Panc1 (cell line): Measurements from ENCODE around the gene NHLRC1. TPM values are rescaled to one million over a fixed set of nuclear protein-coding genes. Genes with fewer than 3 reads are reported as not detected.

Source experiments
- ATAC-seq: fragments of 200-7000 bp; cut with Tn5 transposase; 2 replicates; pipeline ENCODE4 v1.9.1; 2020; ENCODE audit warnings: mild to moderate bottlenecking, moderate library complexity
- BruUV-seq: library from RNA; stranded (reverse); fragments of 400-500 nt; replicated peaks from 2 replicates; lab custom pipeline; 2021; lab: Mats Ljungman, UMichigan
- CTCF ChIA-PET: fragments of 300-600 bp; sonication (Branson Sonifier 250); formaldehyde crosslinking; loops from one replicate; lab custom pipeline; 2022; ENCODE audit warnings: antibody characterized with exemption; lab: Charles Lee
- POLR2A ChIA-PET: fragments of 300-600 bp; sonication (Branson Sonifier 250); formaldehyde crosslinking; loops from one replicate; lab custom pipeline; 2022; ENCODE audit warnings: antibody characterized with exemption; lab: Charles Lee
- DNase-seq: peaks from one replicate; pipeline ENCODE4 v3.0.0-alpha.2; 2010; ENCODE audit warnings: low read depth, low spot score
- H3K27ac ChIP-seq: 2 replicates; pipeline ENCODE4 v1.5.1; 2011; ENCODE audit warnings: mild to moderate bottlenecking, low read length, inconsistent platforms
- H3K27me3 ChIP-seq: fragments of 200-500 bp; sonication (Bioruptor generic); 2 replicates; pipeline ENCODE4 v1.6.0; 2014; ENCODE audit warnings: low read length, inconsistent platforms; ENCODE audit not compliant: control insufficient read depth, insufficient read depth
- H3K36me3 ChIP-seq: fragments of 200-500 bp; sonication (Bioruptor generic); 2 replicates; pipeline ENCODE4 v1.5.1; 2014; ENCODE audit warnings: inconsistent platforms, mild to moderate bottlenecking, low read length, moderate library complexity; ENCODE audit not compliant: control insufficient read depth, insufficient read depth
- H3K4me1 ChIP-seq: 2 replicates; pipeline ENCODE4 v1.5.1; 2011; ENCODE audit warnings: inconsistent platforms, mild to moderate bottlenecking, low read length, moderate library complexity; ENCODE audit not compliant: control insufficient read depth, insufficient read depth
- H3K4me3 ChIP-seq, 2 experiments: 2 replicates each; pipeline ENCODE4 v1.5.1; 2011 to 2012; ENCODE audit warnings: low read depth in 2 of 2, low read length in 2 of 2, mild to moderate bottlenecking in 2 of 2, inconsistent platforms in 1 of 2, moderate library complexity in 1 of 2
- H3K9me3 ChIP-seq: fragments of 200-500 bp; sonication (Bioruptor generic); 2 replicates; pipeline ENCODE4 v1.5.1; 2014; ENCODE audit warnings: low read depth, mild to moderate bottlenecking, inconsistent platforms, low read length, moderate library complexity; ENCODE audit not compliant: control insufficient read depth, insufficient read depth
- CTCF ChIP-seq: fragments of 450-650 bp; IDR thresholded peaks from 2 replicates; pipeline ENCODE4 v1.5.1; 2017; ENCODE audit warnings: mild to moderate bottlenecking
- POLR2AphosphoS5 ChIP-seq: IDR thresholded peaks from 2 replicates; pipeline ENCODE4 v1.6.1; 2012; ENCODE audit warnings: mild to moderate bottlenecking, low read depth, low read length, moderate library complexity
- REST ChIP-seq, 2 experiments: IDR thresholded peaks; 2 replicates each; pipeline ENCODE4 v1.6.1; 2011 to 2012; ENCODE audit warnings: low read depth in 2 of 2, control low read depth in 1 of 2, low read length in 1 of 2, mild to moderate bottlenecking in 1 of 2, moderate library complexity in 1 of 2; ENCODE audit not compliant: insufficient read depth in 1 of 2
- SIN3A ChIP-seq: IDR thresholded peaks from 2 replicates; pipeline ENCODE4 v1.6.1; 2012; ENCODE audit warnings: low read depth, mild to moderate bottlenecking, low read length, moderate library complexity, borderline replicate concordance; ENCODE audit not compliant: insufficient read depth
- TCF7L2 ChIP-seq: IDR thresholded peaks from 2 replicates; pipeline ENCODE4 v1.6.1; 2011; ENCODE audit warnings: mild to moderate bottlenecking, low read depth, low read length, inconsistent platforms
- in situ Hi-C: cut with HindIII; loops from 2 replicates; pipeline ENCODE4 v1.10.0; 2016; ENCODE audit warnings: low sequenced_read_pairs, low pct_unique_long_range_greater_than_20kb
- intact Hi-C: fragments of 100-400 bp; cut with micrococcal nuclease; formaldehyde crosslinking; loops from one replicate; pipeline ENCODE4 v1.10.0; 2022; ENCODE audit not compliant: unreplicated experiment
- total RNA-seq: library from RNA; stranded (reverse); gene quantifications from one replicate; pipeline ENCODE4 v1.2.1, GENCODE V29; 2021; ENCODE audit not compliant: unreplicated experiment

NHLRC1 gene
- total RNA-seq, 1 experiment from 2014 or later: 2.1 TPM

GRCh38 chr6:18100296-18100695 lies 22.2 kb downstream of the NHLRC1 start:
- BruUV-seq: no TSS peak
- Histone ChIP-seq H3K4me1 (no peaks in the 10 kb centered on the region), H3K9me3 (no peaks in the 10 kb centered on the region), H3K4me3 (no peak overlapping the region), H3K27ac (no peak overlapping the region), H3K27me3 (no peaks in the 10 kb centered on the region), H3K36me3 (no peaks in the 10 kb centered on the region)
- intact Hi-C loops (no loop called here), in situ Hi-C loops (no loop called here)
- TF ChIP-seq SIN3A (no peak), REST (IDR thresholded peaks at IDR 0.05; ENCODE audit: insufficient read depth in 1 of 2, low read depth in 2 of 2, low read length in 1 of 2) (no peak), CTCF (no peak), POLR2AphosphoS5 (no peak), TCF7L2 (no peak)
- ChIA-PET POLR2A (no interaction called here), CTCF (no interaction called here)
- ATAC-seq (no peak), DNase-seq (no peak)

- CTCF ChIA-PET: no interaction called here
These were observed 23.0 kb downstream of the NHLRC1 start for GRCh38 chr6:18099511-18099910.

GRCh38 chr6:18096423-18096822 lies 26.1 kb downstream of the NHLRC1 start:
- H3K4me3 ChIP-seq: no peak overlapping the region
- no peaks in the 10 kb centered on the region for H3K4me1 ChIP-seq
- no peaks in the 10 kb centered on the region for H3K27me3 ChIP-seq
- no peak overlapping the region for H3K27ac ChIP-seq
- no peak for TF ChIP-seq SIN3A
- TF ChIP-seq TCF7L2: no peak
- TF ChIP-seq REST (IDR thresholded peaks at IDR 0.05; ENCODE audit: insufficient read depth in 1 of 2, low read depth in 2 of 2, low read length in 1 of 2): no peak
- TF ChIP-seq CTCF: no peak
- no peak for TF ChIP-seq POLR2AphosphoS5
- BruUV-seq: no TSS peak
- ATAC-seq (no peak), DNase-seq (no peak)
- intact Hi-C loops: no loop called here
- no peaks in the 10 kb centered on the region for H3K36me3 ChIP-seq
- ChIA-PET POLR2A (no interaction called here), CTCF (no interaction called here)
- H3K9me3 ChIP-seq: no peaks in the 10 kb centered on the region
- in situ Hi-C loops: no loop called here

More at GRCh38 chr6:18099511-18099910, 23.0 kb downstream of the NHLRC1 start:
- DNase-seq (no peak), ATAC-seq (no peak)
- Histone ChIP-seq H3K36me3 (no peaks in the 10 kb centered on the region), H3K27me3 (no peaks in the 10 kb centered on the region), H3K9me3 (no peaks in the 10 kb centered on the region), H3K4me1 (no peaks in the 10 kb centered on the region), H3K4me3 (no peak overlapping the region), H3K27ac (no peak overlapping the region)
- no peak for TF ChIP-seq TCF7L2
- intact Hi-C loops (no loop called here), in situ Hi-C loops (no loop called here)
- POLR2A ChIA-PET: no interaction called here
- no TSS peak for BruUV-seq
